MG63 (cell line): ENCODE data around the gene ACTN1. TPM values are rescaled to one million over a fixed set of nuclear protein-coding genes. Genes with fewer than 3 reads are reported as not detected.
"Not testable (repeated sequence)": the region's sequence is repeated elsewhere in the genome, so short reads cannot be mapped to it uniquely, and the experiment has no call there.

Experiments used
- DNase-seq: peaks from one replicate; pipeline ENCODE4 v3.0.0-alpha.2; 2020
- H3K27me3 ChIP-seq: fragments of 250-450 bp; sonication (Bioruptor Pico); 2 replicates; pipeline ENCODE4 v1.5.1; 2020; ENCODE audit warnings: mild to moderate bottlenecking, moderate library complexity
- H3K36me3 ChIP-seq: fragments of 250-450 bp; sonication (Bioruptor Pico); 2 replicates; pipeline ENCODE4 v1.5.1; 2020; ENCODE audit warnings: mild to moderate bottlenecking, moderate library complexity
- H3K4me3 ChIP-seq: fragments of 250-450 bp; sonication (Bioruptor Pico); 2 replicates; pipeline ENCODE4 v1.5.1; 2020; ENCODE audit warnings: mild to moderate bottlenecking, moderate library complexity
- H3K9me3 ChIP-seq: fragments of 250-450 bp; sonication (Bioruptor Pico); 2 replicates; pipeline ENCODE4 v1.5.1; 2020; ENCODE audit warnings: mild to moderate bottlenecking, moderate library complexity
- total RNA-seq: library from RNA; depleted of rRNA; stranded (reverse); fragments of >200 nt; shearing (Covaris generic); gene quantifications from 2 replicates; pipeline ENCODE4 v1.2.3, GENCODE V29; 2014; ENCODE audit warnings: low replicate concordance; rRNA removed

ACTN1 gene
- 61.9 and 80.5 TPM in 2 replicates for total RNA-seq

- Histone ChIP-seq H3K27me3 (no peaks in the 10 kb centered on the region), H3K9me3 (no peaks in the 10 kb centered on the region), H3K36me3 (peaks cover 37% of the 10 kb centered on the region), H3K4me3 (peak within 1 kb of the TSS; percentile 88)
- peak; percentile 96 for DNase-seq
Measured at GRCh38 chr14:68979021-68979721, at the start of gene ACTN1. ACTN1 (minus strand) TSS chr14:68979302; CDS start chr14:68979056, 246 bp downstream.

GRCh38 chr14:69027242-69027913 lies 48.3 kb upstream of the ACTN1 start:
- Histone ChIP-seq H3K27me3 (no peaks in the 10 kb centered on the region), H3K4me3 (no peak overlapping the region), H3K9me3 (no peaks in the 10 kb centered on the region), H3K36me3 (no peaks in the 10 kb centered on the region)
- no peak for DNase-seq

GRCh38 chr14:69023035-69023434 lies 43.9 kb upstream of the ACTN1 start:
- no peaks in the 10 kb centered on the region for H3K27me3 ChIP-seq
- no peak overlapping the region for H3K4me3 ChIP-seq
- H3K36me3 ChIP-seq: no peaks in the 10 kb centered on the region
- H3K9me3 ChIP-seq: no peaks in the 10 kb centered on the region
- DNase-seq: no peak

- not testable (repeated sequence) for DNase-seq, H3K27me3 ChIP-seq, H3K4me3 ChIP-seq, H3K9me3 ChIP-seq, H3K36me3 ChIP-seq
Measured at GRCh38 chr14:69022093-69022492, 43.0 kb upstream of the ACTN1 start.

GRCh38 chr14:69017706-69018105 lies 38.6 kb upstream of the ACTN1 start:
- no peaks in the 10 kb centered on the region for H3K27me3 ChIP-seq
- no peak for DNase-seq
- no peak overlapping the region for H3K4me3 ChIP-seq
- no peaks in the 10 kb centered on the region for H3K36me3 ChIP-seq
- no peaks in the 10 kb centered on the region for H3K9me3 ChIP-seq

- Histone ChIP-seq H3K9me3 (no peaks in the 10 kb centered on the region), H3K27me3 (no peaks in the 10 kb centered on the region), H3K4me3 (no peak overlapping the region), H3K36me3 (no peaks in the 10 kb centered on the region)
- DNase-seq: no peak
Measured at GRCh38 chr14:69014829-69015259, 35.7 kb upstream of the ACTN1 start.

GRCh38 chr14:69013943-69014782 lies 35.1 kb upstream of the ACTN1 start:
- no peaks in the 10 kb centered on the region for H3K36me3 ChIP-seq
- DNase-seq: peak; percentile 68
- H3K9me3 ChIP-seq: no peaks in the 10 kb centered on the region
- no peak overlapping the region for H3K4me3 ChIP-seq
- no peaks in the 10 kb centered on the region for H3K27me3 ChIP-seq

GRCh38 chr14:69012256-69012953 lies 33.3 kb upstream of the ACTN1 start:
- no peaks in the 10 kb centered on the region for H3K36me3 ChIP-seq
- H3K9me3 ChIP-seq: no peaks in the 10 kb centered on the region
- H3K27me3 ChIP-seq: no peaks in the 10 kb centered on the region
- DNase-seq: no peak
- no peak overlapping the region for H3K4me3 ChIP-seq

GRCh38 chr14:69010648-69011047 lies 31.5 kb upstream of the ACTN1 start:
- no peak for DNase-seq
- no peaks in the 10 kb centered on the region for H3K27me3 ChIP-seq
- no peaks in the 10 kb centered on the region for H3K9me3 ChIP-seq
- no peak overlapping the region for H3K4me3 ChIP-seq
- H3K36me3 ChIP-seq: no peaks in the 10 kb centered on the region

- Histone ChIP-seq H3K27me3 (no peaks in the 10 kb centered on the region), H3K9me3 (no peaks in the 10 kb centered on the region)
- DNase-seq: no peak
Measured at GRCh38 chr14:69008421-69008884, 29.4 kb upstream of the ACTN1 start.

GRCh38 chr14:69006346-69006745 lies 27.2 kb upstream of the ACTN1 start:
- Histone ChIP-seq H3K36me3 (no peaks in the 10 kb centered on the region), H3K4me3 (no peak overlapping the region)
- no peak for DNase-seq

More at GRCh38 chr14:69008421-69008884, 29.4 kb upstream of the ACTN1 start:
- H3K4me3 ChIP-seq: no peak overlapping the region
- H3K36me3 ChIP-seq: no peaks in the 10 kb centered on the region

GRCh38 chr14:69005432-69006148 lies 26.5 kb upstream of the ACTN1 start:
- no peak overlapping the region for H3K4me3 ChIP-seq
- H3K36me3 ChIP-seq: no peaks in the 10 kb centered on the region

More at GRCh38 chr14:69006346-69006745, 27.2 kb upstream of the ACTN1 start:
- Histone ChIP-seq H3K27me3 (no peaks in the 10 kb centered on the region), H3K9me3 (no peaks in the 10 kb centered on the region)

GRCh38 chr14:69004731-69005431 lies 25.8 kb upstream of the ACTN1 start:
- H3K27me3 ChIP-seq: no peaks in the 10 kb centered on the region
- no peaks in the 10 kb centered on the region for H3K9me3 ChIP-seq
- DNase-seq: no peak
- H3K36me3 ChIP-seq: no peaks in the 10 kb centered on the region
- no peak overlapping the region for H3K4me3 ChIP-seq

More at GRCh38 chr14:69005432-69006148, 26.5 kb upstream of the ACTN1 start:
- no peaks in the 10 kb centered on the region for H3K27me3 ChIP-seq
- DNase-seq: peak; percentile 85
- no peaks in the 10 kb centered on the region for H3K9me3 ChIP-seq

- Histone ChIP-seq H3K9me3 (no peaks in the 10 kb centered on the region), H3K4me3 (no peak overlapping the region), H3K27me3 (no peaks in the 10 kb centered on the region), H3K36me3 (no peaks in the 10 kb centered on the region)
- DNase-seq: no peak
Measured at GRCh38 chr14:69003626-69004025, 24.5 kb upstream of the ACTN1 start.

- Histone ChIP-seq H3K27me3 (no peaks in the 10 kb centered on the region), H3K4me3 (no peak overlapping the region), H3K9me3 (no peaks in the 10 kb centered on the region), H3K36me3 (no peaks in the 10 kb centered on the region)
- no peak for DNase-seq
Measured at GRCh38 chr14:69002069-69002468, 23.0 kb upstream of the ACTN1 start.
